IMR-90 (cell line): ENCODE measurements around the gene GRAMD1C. TPM values are rescaled to one million over a fixed set of nuclear protein-coding genes. Genes with fewer than 3 reads are reported as not detected.

ENCODE experiments used
- ATAC-seq: fragments of 200-7000 bp; cut with Tn5 transposase; 2 replicates; pipeline ENCODE4 v1.9.1; 2020; ENCODE audit warnings: low read depth, mild to moderate bottlenecking, moderate library complexity
- BruUV-seq: library from RNA; stranded (reverse); fragments of 400-500 nt; replicated peaks from 2 replicates; lab custom pipeline; 2021; lab: Mats Ljungman, UMichigan
- CTCF ChIA-PET: fragments of 300-600 bp; formaldehyde crosslinking; extraction: SDS; loops from one replicate; lab custom pipeline; 2021; ENCODE audit warnings: antibody characterized with exemption; lab: Yijun Ruan, JAX
- POLR2A ChIA-PET: fragments of 300-600 bp; sonication (Branson Sonifier 250); formaldehyde crosslinking; loops from one replicate; lab custom pipeline; 2022; ENCODE audit warnings: antibody characterized with exemption; ENCODE audit not compliant: unreplicated experiment; lab: Charles Lee
- DNase-seq: peaks from one replicate; pipeline ENCODE4 v3.0.0; 2013
- H2AFZ ChIP-seq: replicated peaks from 2 replicates; pipeline ENCODE3; 2013; ENCODE audit warnings: low read length, mild to moderate bottlenecking; ENCODE audit not compliant: poor library complexity
- H2AK5ac ChIP-seq: 2 replicates; pipeline ENCODE4 v1.6.1; 2013; ENCODE audit warnings: low read depth, low read length, inconsistent platforms
- H2AK9ac ChIP-seq: replicated peaks from 2 replicates; pipeline ENCODE3; 2013; ENCODE audit warnings: mild to moderate bottlenecking, low read depth, low read length, moderate library complexity; ENCODE audit not compliant: poor library complexity
- H2BK120ac ChIP-seq: 2 replicates; pipeline ENCODE4 v1.6.1; 2013; ENCODE audit warnings: low read depth, low read length, inconsistent platforms
- H2BK15ac ChIP-seq: 3 replicates; pipeline ENCODE4 v1.6.1; 2013; ENCODE audit warnings: low read depth, low read length, inconsistent platforms
- H2BK20ac ChIP-seq: 2 replicates; pipeline ENCODE4 v1.6.1; 2013; ENCODE audit warnings: low read depth, mild to moderate bottlenecking, inconsistent platforms, low read length, moderate library complexity
- H2BK5ac ChIP-seq: 2 replicates; pipeline ENCODE4 v1.6.1; 2013; ENCODE audit warnings: mild to moderate bottlenecking, low read depth, low read length, inconsistent platforms; ENCODE audit not compliant: poor library complexity, severe bottlenecking
- H3K14ac ChIP-seq: replicated peaks from 2 replicates; pipeline ENCODE4 v1.6.1; 2013; ENCODE audit warnings: low read depth, low read length, inconsistent platforms
- H3K18ac ChIP-seq: 2 replicates; pipeline ENCODE4 v1.6.1; 2013; ENCODE audit warnings: low read depth, low read length, control low read depth
- H3K23ac ChIP-seq: 2 replicates; pipeline ENCODE4 v1.6.1; 2013; ENCODE audit warnings: low read depth, low read length, inconsistent platforms
- H3K27ac ChIP-seq: 2 replicates; pipeline ENCODE4 v1.5.1; 2013; ENCODE audit warnings: mild to moderate bottlenecking, control low read depth, low read length; ENCODE audit not compliant: insufficient read depth
- H3K27me3 ChIP-seq: 2 replicates; pipeline ENCODE4 v1.6.1; 2013; ENCODE audit warnings: low read length; ENCODE audit not compliant: control insufficient read depth, insufficient read depth
- H3K36me3 ChIP-seq: 2 replicates; pipeline ENCODE4 v1.6.1; 2013; ENCODE audit warnings: low read length, mixed read lengths; ENCODE audit not compliant: control insufficient read depth, insufficient read depth
- H3K4ac ChIP-seq: 2 replicates; pipeline ENCODE4 v1.6.1; 2013; ENCODE audit warnings: low read depth, low read length, inconsistent platforms
- H3K4me1 ChIP-seq: 2 replicates; pipeline ENCODE4 v1.6.1; 2013; ENCODE audit warnings: low read length, mixed read lengths; ENCODE audit not compliant: control insufficient read depth, insufficient read depth
- H3K4me2 ChIP-seq: 2 replicates; pipeline ENCODE4 v1.6.1; 2013; ENCODE audit warnings: low read depth, mild to moderate bottlenecking, control low read depth, low read length, moderate library complexity
- H3K4me3 ChIP-seq: 2 replicates; pipeline ENCODE4 v1.5.1; 2013; ENCODE audit warnings: low read depth, mild to moderate bottlenecking, control low read depth, low read length, moderate library complexity; ENCODE audit not compliant: insufficient read depth
- H3K56ac ChIP-seq: 2 replicates; pipeline ENCODE4 v1.6.1; 2013; ENCODE audit warnings: low read length, inconsistent platforms; ENCODE audit not compliant: insufficient read depth; ENCODE audit errors: extremely low read depth
- H3K79me1 ChIP-seq, 2 experiments: 2 replicates each; pipeline ENCODE4 v1.6.1; 2013; ENCODE audit warnings: low read length in 2 of 2, inconsistent platforms in 1 of 2, low read depth in 1 of 2
- H3K9ac ChIP-seq: 2 replicates; pipeline ENCODE4 v1.6.1; 2013; ENCODE audit warnings: low read depth, low read length, control low read depth
- H3K9me1 ChIP-seq: 2 replicates; pipeline ENCODE4 v1.6.1; 2013; ENCODE audit warnings: low read length, inconsistent platforms; ENCODE audit not compliant: insufficient read depth
- H3K9me3 ChIP-seq: 2 replicates; pipeline ENCODE4 v1.6.1; 2013; ENCODE audit warnings: low read length; ENCODE audit not compliant: control insufficient read depth, insufficient read depth
- H4K20me1 ChIP-seq: 2 replicates; pipeline ENCODE4 v1.6.1; 2013; ENCODE audit warnings: low read length, inconsistent platforms; ENCODE audit not compliant: insufficient read depth
- H4K5ac ChIP-seq: 2 replicates; pipeline ENCODE4 v1.6.1; 2013; ENCODE audit warnings: mild to moderate bottlenecking, low read depth, low read length, control low read depth
- H4K8ac ChIP-seq, 2 experiments: 2 replicates each; pipeline ENCODE4 v1.6.1; 2013; ENCODE audit warnings: low read depth in 2 of 2, low read length in 2 of 2, control low read depth in 1 of 2, inconsistent platforms in 1 of 2
- H4K91ac ChIP-seq: 2 replicates; pipeline ENCODE4 v1.6.1; 2013; ENCODE audit warnings: low read depth, low read length, inconsistent platforms; ENCODE audit not compliant: insufficient read depth
- BHLHE40 ChIP-seq: fragments of 150-350 bp; IDR thresholded peaks from 2 replicates; pipeline ENCODE4 v1.6.1; 2016; ENCODE audit warnings: mild to moderate bottlenecking, low read depth, low read length
- CEBPB ChIP-seq: IDR thresholded peaks from 2 replicates; pipeline ENCODE4 v1.6.1; 2012; ENCODE audit warnings: low read depth, low read length, improper control_type of control experiment
- CHD1 ChIP-seq: IDR thresholded peaks from 2 replicates; pipeline ENCODE4 v1.6.1; 2012; ENCODE audit warnings: low read depth, low read length, improper control_type of control experiment
- FOS ChIP-seq: fragments of 150-350 bp; IDR thresholded peaks from 2 replicates; pipeline ENCODE4 v1.6.1; 2016; ENCODE audit warnings: low read depth, low read length
- MXI1 ChIP-seq: IDR thresholded peaks from 2 replicates; pipeline ENCODE4 v1.6.1; 2012; ENCODE audit warnings: low read depth, mild to moderate bottlenecking, low read length, moderate library complexity, borderline replicate concordance
- NFE2L2 ChIP-seq: fragments of 150-350 bp; IDR thresholded peaks from 2 replicates; pipeline ENCODE4 v1.6.1; 2016; ENCODE audit warnings: low read depth, mild to moderate bottlenecking, low read length
- POLR2A ChIP-seq: IDR thresholded peaks from 2 replicates; pipeline ENCODE4 v1.6.1; 2012; ENCODE audit warnings: mild to moderate bottlenecking, low read depth, low read length
- RAD21 ChIP-seq: IDR thresholded peaks from 2 replicates; pipeline ENCODE4 v1.6.1; 2012; ENCODE audit warnings: low read length, improper control_type of control experiment
- RCOR1 ChIP-seq: IDR thresholded peaks from 2 replicates; pipeline ENCODE4 v1.6.1; 2012; ENCODE audit warnings: mild to moderate bottlenecking, low read length, improper control_type of control experiment; ENCODE audit not compliant: insufficient replicate concordance
- RFX5 ChIP-seq: IDR thresholded peaks from 2 replicates; pipeline ENCODE4 v1.8.0; 2012; ENCODE audit warnings: low read depth, mild to moderate bottlenecking, low read length, moderate library complexity
- SMC3 ChIP-seq: fragments of 150-350 bp; IDR thresholded peaks from 2 replicates; pipeline ENCODE4 v1.6.1; 2016; ENCODE audit warnings: low read depth, mild to moderate bottlenecking, antibody characterized with exemption, low read length, moderate library complexity
- USF2 ChIP-seq: fragments of 150-350 bp; IDR thresholded peaks from 2 replicates; pipeline ENCODE4 v1.6.1; 2017; ENCODE audit warnings: mild to moderate bottlenecking, antibody characterized with exemption, low read length, low read depth
- WGBS, 2 experiments: methylation state at CpG; one replicate each; pipeline versions ENCODE4 v1.1.5 to v1.1.7; 2013; ENCODE audit warnings: missing lambda C conversion rate in 2 of 2; ENCODE audit not compliant: insufficient read length in 1 of 2; ENCODE audit errors: extremely low coverage in 2 of 2; 5-methylcytosine and 5-hydroxymethylcytosine counted together
- dilution Hi-C: fragments of 300-500 bp; cut with HindIII; formaldehyde crosslinking; loops from one replicate; pipeline ENCODE4 v1.14.3; 2018; ENCODE audit warnings: low sequenced_read_pairs; ENCODE audit not compliant: unreplicated experiment
- in situ Hi-C: fragments of 300-500 bp; cut with MboI; formaldehyde crosslinking; loops from 3 replicates; pipeline ENCODE4 v1.14.3; 2019; ENCODE audit warnings: low sequenced_read_pairs, inconsistent platforms, mixed read lengths
- intact Hi-C: fragments of 100-400 bp; cut with micrococcal nuclease; formaldehyde crosslinking; loops from 2 replicates; pipeline ENCODE4 v1.10.0; 2022
- polyA plus RNA-seq, 3 experiments: library from polyadenylated mRNA; depleted of rRNA; stranded (reverse); fragments of >200 nt; gene quantifications; 2 replicates each; pipeline ENCODE4 v1.2.3, GENCODE V29; 2012; ENCODE audit warnings: low replicate concordance in 1 of 3
- total RNA-seq: library from RNA; depleted of rRNA; stranded (reverse); fragments of >200 nt; gene quantifications from 2 replicates; pipeline ENCODE4 v1.2.3, GENCODE V29; 2012

GRAMD1C gene
- total and polyA plus RNA-seq, 2 of the 4 experiments (the other 2 are of a cell fraction) = 2.5 to 5.0 TPM

- H3K9ac ChIP-seq = no peak overlapping the region
- BruUV-seq = no TSS peak
- no peaks in the 10 kb centered on the region for H3K79me1 ChIP-seq
- H3K9me3 ChIP-seq = no peaks in the 10 kb centered on the region
- WGBS, 2 experiments = no CpG with 5 or more reads among the region's 5 CpGs
- no peaks in the 10 kb centered on the region for H4K20me1 ChIP-seq
- no peak overlapping the region for H4K5ac ChIP-seq
- intact Hi-C loops = no loop called here
- no peak overlapping the region for H3K23ac ChIP-seq
- no peak overlapping the region for H2BK120ac ChIP-seq
- no peak overlapping the region for H2AK5ac ChIP-seq
- CTCF ChIA-PET = interaction anchor here (1.2 kb wide), 1 partner anchor 67 kb away, joined by 3 read pairs; no protein-coding TSS in a partner anchor
- H3K4ac ChIP-seq = no peak overlapping the region
- H4K91ac ChIP-seq = no peak overlapping the region
- H4K8ac ChIP-seq = no peak overlapping the region
- no peak for ATAC-seq
- H2BK20ac ChIP-seq = no peak overlapping the region
- H3K18ac ChIP-seq = no peak overlapping the region
- no peaks in the 10 kb centered on the region for H3K27me3 ChIP-seq
- no peak overlapping the region for H3K27ac ChIP-seq
- no peak overlapping the region for H3K14ac ChIP-seq
- dilution Hi-C loops = no loop called here
- H3K36me3 ChIP-seq = no peaks in the 10 kb centered on the region
- in situ Hi-C loops = loop anchor here (5.0 to 10.0 kb wide), 2 partner anchors 69 to 176 kb away; no protein-coding TSS in a partner anchor
- no peak overlapping the region for H3K4me3 ChIP-seq
- H2AK9ac ChIP-seq = no peak overlapping the region
- no peak overlapping the region for H2BK5ac ChIP-seq
- no peak overlapping the region for H3K4me2 ChIP-seq
- H3K4me1 ChIP-seq = 0 out of 2 replicates have a peak, but pooled peaks cover 2% of the 10 kb centered on the region
- H2BK15ac ChIP-seq = no peak overlapping the region
- no peak overlapping the region for H3K56ac ChIP-seq
- TF ChIP-seq RFX5 (no peak), BHLHE40 (no peak), USF2 (no peak), CHD1 (no peak), MXI1 (no peak), CEBPB (no peak), RAD21 (no peak), POLR2A (no peak), RCOR1 (no peak), NFE2L2 (no peak), SMC3 (no peak), FOS (no peak)
- no peak overlapping the region for H2AFZ ChIP-seq
- DNase-seq = peak; percentile 21
- H3K9me1 ChIP-seq = no peaks in the 10 kb centered on the region
- POLR2A ChIA-PET = no interaction called here
Measured at GRCh38 chr3:113910966-113911365, 72.4 kb downstream of the GRAMD1C start.
